Hematopoietic multipotent progenitor cell treated with erythropoietin and hydrocortisone succinate and interleukin-3 and kit ligand, for 17 days (in vitro differentiated cells): ENCODE data around the gene ACSBG1.

ENCODE experiments used
- DNase-seq: peaks from one replicate; pipeline ENCODE4 v3.0.0-alpha.2; 2015; ENCODE audit warnings: low spot score

The ACSBG1 gene

DNA sequence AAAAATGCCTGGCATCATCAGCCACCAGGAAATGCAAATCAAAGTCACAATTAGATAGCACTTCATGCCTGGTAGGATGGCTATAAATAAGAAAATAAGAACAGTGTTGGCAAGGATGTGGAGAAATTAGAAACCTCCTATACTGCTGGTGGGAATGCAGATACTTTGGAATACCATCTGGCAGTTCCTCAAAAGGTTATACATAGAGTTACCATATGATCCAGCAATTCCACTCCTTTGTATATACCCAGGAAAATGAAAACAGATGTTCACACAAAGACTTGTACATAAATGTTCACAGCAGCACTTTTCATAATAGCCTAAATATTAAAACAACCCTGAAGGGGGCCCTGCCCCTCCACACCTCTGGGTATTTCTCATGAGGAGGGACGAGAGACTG, 13.7 kb downstream of the ACSBG1 start:
- DNase-seq: no peak

DNA sequence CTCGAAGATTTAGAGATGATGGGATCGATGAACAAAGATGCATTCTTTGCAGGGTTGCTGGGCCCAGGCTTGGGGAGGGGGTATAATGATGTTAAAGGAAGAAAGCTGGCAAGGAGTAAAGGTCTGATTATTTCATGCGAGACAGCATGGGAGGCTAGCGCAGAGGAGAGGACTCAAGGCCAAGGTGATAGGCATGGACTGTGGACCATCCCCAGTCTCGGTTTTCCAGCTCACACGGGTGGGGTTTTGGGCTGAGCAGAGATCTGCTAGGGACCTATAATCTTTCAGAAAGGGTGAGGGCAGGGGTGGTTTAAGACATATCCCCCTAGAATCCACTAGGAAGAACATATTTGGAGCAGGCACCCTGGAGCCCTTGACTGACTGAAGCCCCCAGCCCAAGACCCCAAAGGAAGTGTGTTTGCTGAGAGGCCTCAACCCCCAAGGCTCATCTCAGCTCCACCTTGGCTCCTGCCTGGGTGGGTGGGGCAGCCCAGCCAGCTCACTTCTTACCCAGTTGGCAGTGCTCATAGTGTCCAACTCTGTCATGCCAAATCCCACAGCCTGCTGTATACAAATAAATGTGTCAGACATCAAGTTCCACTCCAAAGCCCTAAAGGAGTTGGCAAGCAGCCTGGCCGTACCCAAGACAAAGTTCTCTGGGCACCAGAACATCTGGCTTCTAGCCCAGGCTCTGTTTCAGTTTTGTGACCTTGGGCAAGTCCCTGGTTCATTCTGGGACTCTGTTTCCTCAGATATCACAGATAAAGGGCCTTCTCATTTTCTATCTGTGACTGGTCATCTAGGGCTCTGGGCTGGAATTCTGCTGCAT, 17.9 kb downstream of the ACSBG1 start:
- no peak for DNase-seq

DNA sequence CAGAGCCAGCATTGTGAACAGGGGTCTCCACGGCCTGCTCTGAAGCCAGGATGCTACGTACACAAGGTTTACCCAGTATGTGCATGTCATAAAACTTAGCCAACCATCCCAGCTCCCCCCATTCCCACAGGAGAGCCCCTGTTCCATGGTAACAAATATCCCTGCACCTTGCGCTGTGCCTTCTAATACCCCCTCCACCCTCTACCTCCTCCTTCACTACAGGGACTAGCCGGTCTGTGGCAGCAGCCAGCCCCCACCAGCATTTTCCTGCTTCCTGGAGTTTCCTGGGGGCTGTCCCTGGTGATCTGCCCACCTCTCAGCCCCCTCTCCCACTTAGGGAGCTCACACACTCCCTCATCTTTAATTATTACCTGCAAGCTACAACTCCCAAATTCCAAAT, 20.4 kb downstream of the ACSBG1 start:
- DNase-seq: no peak

DNA sequence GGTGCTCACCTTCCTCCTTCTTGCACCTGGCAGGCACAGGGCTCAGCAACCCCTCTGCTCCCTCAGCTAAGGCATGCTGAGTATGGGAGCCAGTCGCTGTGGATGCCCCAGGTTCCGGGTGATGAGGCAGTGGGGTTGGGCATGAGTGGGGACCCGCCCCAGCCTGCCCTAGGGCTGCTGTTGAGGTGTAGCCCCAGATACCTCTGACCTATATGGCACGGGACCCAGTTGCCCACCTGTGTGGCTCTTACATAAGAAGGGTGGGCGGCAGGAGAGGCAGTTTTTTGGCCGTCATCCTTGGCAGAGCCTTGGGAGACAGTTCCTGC, 21.0 kb downstream of the ACSBG1 start:
- DNase-seq: no peak

DNA sequence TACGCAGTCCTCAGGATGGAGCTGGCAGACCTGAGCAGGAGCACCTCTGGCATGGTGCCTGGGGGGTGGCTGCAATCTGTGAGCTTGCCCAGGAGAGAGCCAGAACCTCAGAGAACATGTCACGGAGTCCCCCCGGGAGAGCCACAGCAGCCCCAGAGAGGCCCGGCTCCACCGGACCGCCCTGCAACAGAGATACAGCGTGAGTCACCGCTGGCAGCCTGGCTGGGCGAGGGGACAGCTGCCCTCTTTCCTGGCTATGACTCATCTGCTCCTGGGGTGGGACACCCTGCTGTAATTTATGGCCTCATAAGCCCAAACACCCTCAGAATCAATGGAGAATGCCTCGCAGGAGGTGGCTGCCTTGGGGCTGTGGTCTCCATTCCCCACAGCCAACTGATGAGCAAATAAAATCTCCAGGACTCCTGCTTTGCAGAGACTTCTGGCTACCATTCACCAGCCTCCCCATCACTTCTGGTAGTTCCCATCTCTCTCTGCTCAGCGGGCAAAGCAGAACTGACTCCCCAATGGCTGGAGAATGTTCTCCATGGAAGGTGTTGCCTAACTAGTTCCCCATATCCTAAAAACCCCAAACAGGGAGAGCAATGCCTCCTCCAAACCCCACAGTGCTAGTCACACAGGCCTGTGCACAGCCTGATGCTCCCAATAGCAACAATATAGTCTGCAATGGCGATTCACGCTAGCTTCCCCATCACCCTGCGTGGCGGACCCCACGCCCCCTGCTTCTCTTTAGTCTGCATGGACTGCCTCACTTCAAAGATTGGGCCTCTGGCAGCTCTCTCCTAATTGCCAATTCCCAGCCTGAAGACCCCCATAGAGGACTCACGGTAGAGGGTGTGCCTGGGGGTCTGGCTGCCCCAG, 21.6 kb downstream of the ACSBG1 start:
- DNase-seq: no peak

DNA sequence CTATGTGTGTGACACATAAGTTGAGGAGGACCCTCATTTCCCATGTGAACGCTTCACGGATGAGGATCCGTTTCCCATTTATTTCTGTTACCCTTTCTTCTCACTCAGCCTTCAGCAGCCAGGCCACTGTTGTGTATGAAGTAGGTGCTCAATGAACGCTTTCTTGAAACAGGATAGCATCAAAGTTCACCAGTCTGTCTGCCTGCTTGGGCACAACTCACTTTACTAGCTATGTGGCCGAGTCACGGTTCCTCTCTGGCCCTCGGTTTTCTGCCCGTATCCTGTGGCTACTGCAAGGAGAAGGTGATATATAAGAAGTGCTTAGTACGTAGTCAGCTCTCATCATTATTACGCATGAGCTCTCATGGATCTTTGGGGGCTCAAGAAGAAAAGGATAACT, 22.4 kb downstream of the ACSBG1 start:
- DNase-seq: no peak

DNA sequence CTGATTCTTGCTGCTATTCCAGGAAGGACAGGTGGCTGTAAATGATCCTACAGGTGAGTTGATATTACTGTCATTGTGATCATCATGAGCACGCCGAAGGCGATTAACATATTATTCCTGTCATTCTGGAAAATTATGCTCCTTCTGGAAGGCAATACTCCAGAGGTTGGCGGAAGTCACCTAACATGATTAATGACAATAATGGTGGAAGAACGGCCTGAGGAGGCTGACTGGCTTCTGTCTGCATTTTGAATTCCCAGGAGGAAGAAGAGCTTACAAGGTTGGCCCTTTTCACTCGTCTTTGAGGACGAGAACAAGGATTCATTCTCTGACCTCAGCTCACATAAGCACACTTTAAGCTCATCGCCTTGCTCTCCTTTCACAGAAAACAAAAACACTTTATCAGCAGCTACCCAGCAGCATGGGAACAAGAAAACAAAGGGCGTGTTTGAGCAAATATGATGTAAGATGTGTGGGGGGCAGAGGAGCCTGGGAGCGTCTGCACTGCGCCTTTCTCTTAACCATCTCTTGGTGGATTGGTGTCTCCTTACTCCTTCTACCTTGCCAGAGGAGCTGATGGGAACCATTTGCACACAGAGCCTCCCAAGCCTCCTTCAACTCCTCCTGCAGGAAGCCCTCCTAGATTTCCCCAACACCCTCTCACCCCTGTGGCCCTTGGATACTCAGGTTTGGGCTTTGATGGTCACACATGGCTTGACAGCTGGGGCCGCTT, 23.0 kb downstream of the ACSBG1 start:
- DNase-seq: no peak

DNA sequence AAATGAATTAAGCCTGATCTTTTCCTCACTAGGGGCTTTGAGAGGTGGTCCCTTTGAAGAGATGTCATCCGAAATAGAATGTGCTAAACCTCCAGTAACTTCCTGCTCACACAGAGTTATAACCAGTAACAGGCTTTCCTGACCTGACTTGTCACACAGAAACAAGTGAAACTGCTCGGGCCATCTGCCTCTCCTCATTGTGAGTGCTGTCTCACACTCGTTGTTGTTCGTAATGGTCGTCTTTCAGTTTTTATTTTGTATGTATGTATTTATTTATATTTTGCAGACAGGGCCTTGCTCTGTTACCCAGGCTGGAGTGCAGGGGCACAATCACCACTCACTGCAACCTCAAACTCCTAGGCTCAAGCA, 24.0 kb downstream of the ACSBG1 start:
- DNase-seq: no peak

DNA sequence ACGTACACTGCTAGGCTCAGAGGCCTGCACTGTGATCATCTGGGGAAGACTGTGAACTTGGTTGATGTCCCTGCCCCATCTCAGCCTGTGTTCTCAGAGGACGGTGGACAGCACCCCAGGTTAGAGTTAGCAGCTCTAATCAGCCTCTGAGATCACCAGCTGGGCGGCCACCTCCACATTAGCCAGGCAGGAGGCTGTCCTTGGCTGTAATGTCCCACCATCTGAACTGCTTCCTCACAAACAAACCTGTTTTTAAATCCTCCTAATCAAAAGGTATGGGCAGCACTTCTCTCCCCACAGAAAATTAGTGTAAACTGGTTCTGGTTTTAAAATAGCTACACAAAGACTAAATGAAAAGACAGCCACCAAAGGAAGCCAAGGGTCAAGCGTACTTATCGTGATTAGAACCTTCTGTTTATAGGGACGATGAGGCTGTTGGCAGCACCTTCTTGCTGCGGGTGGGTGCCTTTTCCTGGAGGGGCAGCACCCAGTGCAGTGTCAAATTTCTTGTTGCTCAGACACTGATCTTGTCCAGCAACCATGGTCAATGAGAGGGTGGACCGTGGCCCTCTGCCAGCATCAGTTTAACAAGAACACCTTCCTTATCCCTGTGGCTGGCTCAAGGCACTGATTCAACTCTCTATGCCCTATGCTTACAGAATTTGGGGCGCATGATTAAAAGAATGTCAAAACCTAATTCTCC, 24.6 kb downstream of the ACSBG1 start:
- no peak for DNase-seq

DNA sequence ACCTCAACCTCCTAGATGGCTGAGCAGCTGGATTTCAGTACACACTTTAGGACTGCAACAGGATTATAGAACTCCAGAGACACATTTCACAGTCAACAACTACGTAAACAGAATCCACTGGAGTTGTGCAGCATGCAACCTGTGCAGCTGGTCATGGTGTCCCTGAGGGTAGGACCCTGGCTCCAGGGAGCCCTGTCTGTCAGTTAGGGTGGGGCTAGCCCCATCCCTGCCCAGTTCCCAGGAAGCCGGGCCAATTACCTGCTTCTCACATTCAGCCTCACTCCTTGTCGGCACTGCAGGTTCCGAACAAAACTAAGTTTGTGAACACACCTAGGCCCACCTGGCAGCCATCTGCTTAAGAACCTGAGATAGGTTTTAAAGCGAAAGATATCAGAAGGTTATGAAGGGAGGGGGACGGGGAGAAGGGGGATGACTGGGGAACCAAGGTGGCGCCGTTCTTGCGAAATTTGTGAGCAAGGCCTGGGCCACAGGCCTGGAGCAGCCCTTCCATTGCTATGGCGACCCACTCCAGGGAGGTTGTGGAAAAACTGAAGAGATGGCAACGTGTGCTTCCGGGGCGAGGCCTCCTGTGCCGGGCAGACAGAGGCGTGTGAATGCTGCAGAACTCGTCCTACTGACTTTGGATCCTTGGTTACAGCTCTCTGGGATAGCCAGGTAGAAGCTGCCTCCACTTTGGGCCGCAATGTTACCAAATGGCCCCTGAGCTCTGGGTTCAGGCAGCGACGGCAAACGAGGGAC, 25.3 kb downstream of the ACSBG1 start:
- DNase-seq: no peak

DNA sequence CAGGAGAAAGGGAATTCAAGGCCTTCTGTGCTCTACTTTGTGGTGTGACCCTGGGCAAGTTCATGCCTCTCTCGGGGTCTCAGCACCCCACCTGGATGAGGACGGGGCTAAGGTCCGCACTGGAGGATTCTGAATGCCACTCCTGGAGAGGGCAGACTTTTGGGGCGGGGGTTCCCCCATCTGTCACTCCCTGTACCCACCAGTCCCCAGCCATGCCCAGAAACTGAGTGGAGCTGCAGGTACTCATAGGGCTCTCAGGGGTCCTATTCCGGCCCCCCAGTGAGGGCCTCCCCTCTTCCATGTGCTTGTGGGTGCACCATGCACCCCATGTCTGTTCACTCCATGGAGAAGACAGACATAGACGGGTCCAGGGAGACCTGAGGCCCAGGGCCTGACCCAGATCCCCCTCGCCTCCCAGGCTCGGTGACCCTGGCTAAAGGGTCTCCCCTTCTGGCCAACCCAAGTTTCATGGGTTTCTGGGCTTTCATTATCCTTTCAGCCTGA, 26.0 kb downstream of the ACSBG1 start:
- no peak for DNase-seq

DNA sequence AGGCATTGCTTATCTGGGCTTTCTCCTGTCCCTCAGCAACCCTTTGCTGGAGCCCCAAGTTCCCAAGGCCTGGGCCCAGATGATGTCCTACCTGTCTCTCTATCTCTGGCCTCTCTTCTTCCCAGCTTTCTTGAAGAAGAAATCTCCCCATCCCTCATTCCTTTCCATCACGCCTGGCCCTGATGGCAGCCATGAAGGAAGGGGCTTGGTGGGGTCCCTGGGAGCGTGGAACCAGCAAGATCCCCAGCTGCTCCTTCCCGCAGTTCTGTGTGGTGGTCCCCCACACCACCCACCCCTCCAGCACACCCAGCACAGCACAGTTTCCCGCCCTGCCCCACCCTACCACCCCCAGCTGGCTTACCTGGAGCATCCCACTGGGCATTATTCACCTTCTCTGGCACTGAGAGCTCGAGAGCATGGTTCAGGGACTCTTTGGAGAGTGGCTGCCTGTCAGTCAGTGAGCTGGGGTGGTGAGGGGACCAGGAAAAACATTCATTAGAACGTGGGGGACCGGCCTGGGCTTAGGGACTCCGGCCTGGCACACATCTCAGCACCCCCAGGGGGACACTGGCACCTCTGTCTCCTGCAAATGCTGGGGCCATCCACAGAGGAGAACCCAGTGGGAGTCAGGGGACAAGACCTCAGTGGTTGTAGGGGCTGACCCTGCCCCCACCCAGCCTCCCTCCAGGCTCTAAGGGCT, 26.6 kb downstream of the ACSBG1 start:
- no peak for DNase-seq

DNA sequence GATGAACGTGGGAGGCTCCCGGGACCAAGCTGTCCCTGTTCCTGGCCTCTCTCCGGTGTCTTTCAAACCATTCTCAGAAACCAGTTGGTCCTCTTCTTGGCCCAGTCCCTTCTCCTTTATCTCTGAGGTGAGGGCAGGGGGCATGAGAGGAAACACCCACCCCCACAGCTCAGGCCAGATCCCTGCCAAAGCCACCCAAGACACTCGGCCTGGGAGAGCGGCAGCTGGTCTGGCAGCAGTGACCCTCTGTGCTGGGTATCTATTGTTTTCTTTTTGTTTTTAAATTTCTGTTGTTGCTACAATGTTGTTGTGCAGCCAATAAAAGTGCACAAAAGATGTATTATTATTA, 27.3 kb downstream of the ACSBG1 start:
- no peak for DNase-seq

DNA sequence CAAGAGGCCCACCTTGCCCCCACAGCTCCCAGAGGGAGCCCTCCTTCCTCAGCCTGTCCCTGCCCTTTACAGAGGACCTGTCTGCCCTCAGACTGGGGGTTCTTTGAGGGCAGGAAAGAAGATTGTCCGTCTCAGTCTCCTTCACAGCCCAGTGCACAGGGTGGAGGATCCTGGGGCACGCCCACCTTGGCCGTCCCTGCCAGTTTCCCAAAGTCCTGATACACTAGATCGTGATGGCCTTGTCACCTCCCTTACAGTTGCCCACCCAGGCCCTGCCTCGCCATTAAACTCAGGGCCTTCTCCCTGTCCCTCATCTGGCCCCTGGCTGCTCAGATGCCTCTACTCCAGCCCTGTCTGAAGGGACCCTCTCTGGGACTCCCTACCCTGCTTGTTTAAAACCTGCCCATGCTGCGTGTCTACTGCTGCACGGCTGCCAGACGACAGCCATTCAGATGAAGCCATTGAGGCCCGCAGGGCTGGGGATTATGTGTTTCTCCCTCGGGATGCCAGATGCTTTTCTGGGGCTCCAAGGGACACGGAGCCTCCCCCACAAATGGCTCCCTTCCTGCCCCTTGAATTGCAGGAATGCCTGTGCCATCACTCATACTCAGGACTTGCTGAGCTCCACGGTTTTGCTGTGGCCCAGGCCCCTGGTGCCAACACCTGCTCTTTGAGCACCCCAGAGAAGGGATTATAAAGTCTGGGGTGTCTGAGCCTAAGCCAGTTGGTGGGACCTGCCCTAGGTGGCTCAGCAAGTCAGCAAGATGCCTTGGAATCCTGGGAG, 27.8 kb downstream of the ACSBG1 start:
- no peak for DNase-seq

DNA sequence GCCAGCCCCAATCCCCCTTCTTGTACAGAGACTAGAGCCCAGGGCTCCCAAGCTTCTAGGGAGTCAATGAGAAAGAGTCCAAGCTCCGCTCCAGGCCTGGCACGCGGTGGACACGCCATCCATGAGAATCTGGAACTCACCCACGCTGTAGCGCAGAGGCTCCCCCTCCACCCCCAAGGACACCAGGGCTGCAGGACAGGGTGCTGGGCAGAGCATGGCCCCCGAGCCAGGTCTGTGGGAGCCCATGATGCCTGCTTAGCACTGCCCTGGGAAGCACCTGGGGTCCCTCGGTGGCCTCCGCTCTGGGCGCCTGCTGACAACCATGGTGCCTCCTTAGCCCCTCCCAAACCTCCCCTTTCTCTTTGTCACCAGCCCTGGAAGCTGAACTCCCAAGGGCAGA, 28.5 kb downstream of the ACSBG1 start:
- no peak for DNase-seq

DNA sequence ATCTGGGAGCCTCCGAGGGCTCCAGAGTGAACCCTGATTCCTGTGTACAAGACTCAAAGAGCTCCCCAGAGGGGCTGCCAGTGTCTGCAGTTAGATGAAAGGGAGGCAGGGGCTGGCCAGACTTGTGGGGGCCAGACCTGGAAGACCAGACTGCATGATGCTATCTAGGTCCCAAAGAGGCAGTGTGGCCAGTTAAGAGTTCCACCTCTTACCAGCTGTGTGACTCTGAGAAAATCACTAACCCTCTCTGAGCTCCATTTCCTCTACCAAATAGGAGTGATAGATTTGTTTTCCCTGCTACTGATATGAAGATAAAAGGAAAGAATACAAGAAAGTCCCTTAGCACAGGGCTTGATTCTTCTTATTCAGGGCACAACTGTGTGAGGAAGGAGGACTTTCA, 29.0 kb downstream of the ACSBG1 start:
- no peak for DNase-seq

DNA sequence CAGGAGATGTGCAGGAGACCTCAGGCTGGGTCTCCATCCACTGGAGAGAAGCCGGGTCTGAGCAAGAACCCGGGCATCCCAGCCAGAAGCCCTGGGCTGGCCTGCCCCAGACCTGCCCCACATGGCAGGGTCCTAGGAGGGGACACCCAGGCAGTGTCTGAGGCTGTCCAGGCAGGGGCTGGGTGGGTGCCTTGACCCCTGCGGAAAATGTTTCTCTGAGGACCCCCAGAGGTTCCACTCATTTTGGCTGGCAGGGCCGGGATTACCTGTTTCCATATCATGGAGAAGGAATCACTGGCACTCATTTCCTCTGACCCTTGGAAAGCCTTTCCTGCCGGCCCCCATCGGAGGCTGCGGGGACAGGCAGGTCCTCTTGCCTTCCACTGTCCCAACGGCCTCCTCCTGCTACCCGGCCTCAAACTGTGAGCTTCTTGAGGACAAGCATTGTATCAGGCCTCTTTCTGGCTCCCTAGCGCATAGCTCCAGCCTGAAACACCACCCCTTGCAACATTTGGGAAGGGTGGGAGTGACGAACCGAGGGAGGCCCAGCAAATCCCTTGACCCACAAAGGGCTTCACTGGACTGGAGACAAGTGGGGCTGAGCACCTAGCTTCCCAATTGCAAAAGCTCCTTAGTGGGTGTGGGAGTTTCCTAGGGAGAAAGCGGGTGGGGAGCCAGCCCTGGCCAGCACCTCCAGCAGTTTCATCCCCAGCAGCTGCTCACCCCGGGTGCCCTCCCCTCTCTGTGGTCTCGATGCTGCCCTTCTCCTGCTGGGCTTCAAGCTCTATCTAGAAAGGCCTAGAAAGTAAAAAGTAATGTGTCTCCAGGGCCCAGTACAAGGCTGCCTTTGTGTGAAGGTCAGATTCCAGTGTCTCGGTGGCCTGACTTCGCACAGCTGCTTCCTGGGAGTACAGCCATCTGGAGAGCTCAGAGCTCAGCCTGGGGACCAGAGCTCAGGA, 29.7 kb downstream of the ACSBG1 start:
- DNase-seq: no peak

DNA sequence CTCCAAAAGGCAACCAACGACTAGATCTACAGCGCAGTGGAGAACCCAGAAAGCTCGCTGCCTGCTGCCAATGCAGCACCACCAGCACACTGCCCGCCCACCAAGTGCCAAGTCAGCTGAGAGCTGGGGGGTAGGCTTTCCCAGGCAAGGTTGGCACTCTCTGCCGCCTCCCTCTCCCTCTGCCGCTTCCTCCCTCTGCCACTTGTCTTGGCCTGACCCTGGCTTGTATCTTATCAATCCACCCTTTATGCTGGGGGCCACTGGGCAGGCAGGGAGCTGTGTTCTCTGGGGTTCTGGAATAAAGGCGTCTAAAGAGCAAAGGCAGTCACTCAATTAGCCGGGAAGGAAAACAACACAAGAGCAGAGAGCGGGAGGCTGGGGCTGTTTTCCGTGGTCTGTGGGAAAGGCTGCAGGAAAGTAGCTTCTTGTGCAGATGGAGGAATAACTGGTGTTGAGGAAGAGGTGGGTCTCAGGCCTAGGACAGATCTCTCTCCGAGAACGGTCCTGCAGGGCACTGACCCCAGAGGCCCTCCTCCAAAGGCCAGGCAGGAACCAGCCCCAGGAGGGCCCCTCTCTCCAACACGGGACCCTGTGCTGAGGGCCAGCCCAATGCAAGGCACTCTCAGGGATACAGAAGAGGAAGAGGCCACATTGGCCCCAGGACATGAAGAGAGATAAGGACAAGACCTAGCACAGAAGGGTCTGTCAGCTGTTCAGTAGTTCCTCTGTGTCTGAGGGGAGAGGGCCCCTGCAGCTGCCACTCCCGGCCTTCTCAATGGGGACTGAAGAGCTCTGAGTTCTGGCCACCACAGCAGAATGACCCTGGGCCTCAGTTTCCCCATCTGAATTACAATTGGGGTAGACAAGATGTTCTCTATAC, 30.8 kb downstream of the ACSBG1 start:
- no peak for DNase-seq
